HG03439 (cell line): ENCODE measurements around the gene KBTBD4.
A peak's percentile ranks its signal among the peaks of the same experiment; 100 is the strongest.
"Not testable (repeated sequence)": the region's sequence is repeated elsewhere in the genome, so short reads cannot be mapped to it uniquely, and the experiment has no call there.

Source experiments
- ATAC-seq: cut with Tn5 transposase; IDR thresholded peaks from one replicate; pipeline ENCODE4 v1.9.1; 2021; ENCODE audit warnings: mild to moderate bottlenecking, moderate library complexity; ENCODE audit not compliant: unreplicated experiment

KBTBD4 gene

GRCh38 chr11:47530721-47531120 is 48.0 kb downstream of the KBTBD4 start:
- ATAC-seq: not testable (repeated sequence)

DNA sequence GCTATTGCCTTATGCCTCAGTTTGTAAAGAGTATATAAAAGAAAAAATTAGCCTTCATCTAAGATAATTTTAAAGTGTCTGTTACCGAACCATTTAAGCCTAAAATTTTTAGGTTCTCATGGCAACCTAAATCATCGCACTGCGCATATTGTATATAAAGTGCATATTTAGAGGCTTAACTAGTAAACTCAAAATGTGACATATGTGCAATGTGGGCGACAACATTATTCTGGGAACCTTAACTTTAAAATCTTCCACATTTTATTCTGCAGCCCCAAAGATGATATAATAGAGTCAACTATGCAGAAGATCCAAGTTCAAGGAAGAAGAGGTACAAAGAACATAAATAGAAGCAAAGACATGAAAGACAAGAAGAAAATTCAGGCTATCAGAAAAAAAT is 48.8 kb downstream of the KBTBD4 start:
- ATAC-seq: no peak

DNA sequence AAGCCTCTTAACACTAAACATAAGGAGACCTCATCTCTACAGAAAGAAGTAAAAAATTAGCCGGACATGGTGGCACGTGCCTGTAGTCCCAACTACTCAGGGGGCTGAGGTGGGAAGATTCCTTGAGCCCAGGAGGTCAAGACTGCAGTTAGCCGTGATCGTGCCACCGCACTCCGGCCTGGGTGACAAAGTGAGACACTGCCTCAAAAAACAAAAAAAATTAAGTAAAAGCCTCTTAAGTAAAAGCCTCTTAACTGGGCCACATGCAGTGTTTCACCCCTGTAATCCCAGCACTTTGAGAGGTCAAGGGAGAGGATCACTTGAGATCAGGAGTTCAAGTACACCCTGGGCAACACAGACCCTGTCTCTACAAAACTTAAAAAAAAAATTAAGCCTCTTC is 51.6 kb downstream of the KBTBD4 start:
- no peak for ATAC-seq

GRCh38 chr11:47526032-47526431 is 52.7 kb downstream of the KBTBD4 start:
- not testable (repeated sequence) for ATAC-seq

- no peak for ATAC-seq
These were observed 54.4 kb downstream of the KBTBD4 start for GRCh38 chr11:47524291-47524874.

DNA sequence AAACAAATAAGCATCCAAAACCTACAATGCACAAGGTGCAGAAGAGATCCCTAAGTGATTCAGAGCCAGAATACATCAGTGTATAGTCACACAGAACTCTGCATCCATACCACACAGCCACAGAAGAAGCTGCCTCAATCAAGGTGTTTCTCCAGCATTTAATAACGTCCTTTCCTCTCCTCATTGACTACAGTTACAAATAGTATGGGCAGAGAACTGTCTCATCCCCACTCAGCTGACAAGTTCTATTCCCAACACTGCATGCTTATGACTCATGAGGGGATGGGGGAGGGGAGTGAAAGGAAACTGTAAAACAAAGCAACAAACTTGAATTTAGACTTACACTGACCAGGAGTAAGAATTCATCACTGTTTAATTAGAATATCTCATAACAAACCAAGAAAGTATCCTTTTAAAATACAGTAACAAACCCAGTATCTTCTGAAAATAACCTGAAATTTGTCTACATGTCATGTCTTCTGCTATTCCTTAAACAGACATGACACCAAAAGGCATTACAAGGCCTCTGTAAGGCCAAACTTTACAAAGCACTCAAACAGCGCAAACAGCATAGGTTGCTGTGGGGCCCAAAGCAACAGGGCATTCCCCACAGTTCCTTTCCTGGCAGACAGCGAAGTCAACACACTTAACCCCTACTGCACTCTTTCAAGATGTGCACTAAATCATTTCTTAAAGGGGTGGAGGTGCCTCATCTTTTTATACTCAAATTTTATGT is 55.1 kb downstream of the KBTBD4 start:
- ATAC-seq: peak; percentile 59
